HK-2 (cell line): ENCODE measurements around the gene SMIM7.
"Not testable (repeated sequence)": the region's sequence is repeated elsewhere in the genome, so short reads cannot be mapped to it uniquely, and the experiment has no call there.

Experiments
- DNase-seq: peaks from one replicate; pipeline ENCODE4 v3.0.0-alpha.2; 2018; ENCODE audit not compliant: unreplicated experiment

The SMIM7 gene

DNA sequence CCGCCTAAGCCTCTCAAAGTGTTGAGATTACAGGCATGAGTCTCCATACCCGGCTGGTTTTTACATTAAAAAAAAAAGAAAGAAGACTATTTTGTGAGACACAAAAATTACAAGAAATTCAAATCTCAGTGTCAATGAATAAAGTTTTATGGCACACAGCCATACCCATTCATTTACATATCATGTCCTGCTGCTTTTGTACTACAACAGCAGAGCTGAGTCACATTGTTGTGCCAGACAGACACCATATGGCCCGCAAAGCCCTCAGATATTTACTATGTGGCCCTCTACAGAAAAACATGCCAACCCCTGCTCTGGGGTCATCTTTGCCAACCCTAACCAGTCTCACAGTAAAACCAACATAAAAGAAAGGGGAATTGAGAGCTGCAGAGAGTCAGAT, 5.3 kb downstream of the SMIM7 start:
- DNase-seq = no peak

DNA sequence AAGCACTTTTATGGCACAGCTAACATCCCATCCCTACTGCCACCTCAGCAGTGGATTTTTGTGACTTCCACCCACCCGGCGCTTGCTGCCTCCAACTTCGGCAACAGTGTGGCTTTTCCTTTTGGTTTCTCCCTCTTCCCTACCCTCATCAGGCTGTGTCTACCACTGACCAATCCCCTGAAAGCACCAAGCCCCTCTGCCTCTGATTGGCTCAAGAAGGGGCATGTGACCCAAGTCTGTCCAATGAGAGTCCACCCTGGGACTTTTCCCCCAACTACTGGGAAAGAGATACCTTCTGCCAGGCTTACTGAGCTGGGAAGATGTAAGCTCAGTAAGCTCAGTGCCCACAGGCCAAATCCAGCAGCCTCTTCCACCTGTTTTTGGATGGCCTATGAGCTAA, 5.8 kb downstream of the SMIM7 start:
- DNase-seq = no peak

DNA sequence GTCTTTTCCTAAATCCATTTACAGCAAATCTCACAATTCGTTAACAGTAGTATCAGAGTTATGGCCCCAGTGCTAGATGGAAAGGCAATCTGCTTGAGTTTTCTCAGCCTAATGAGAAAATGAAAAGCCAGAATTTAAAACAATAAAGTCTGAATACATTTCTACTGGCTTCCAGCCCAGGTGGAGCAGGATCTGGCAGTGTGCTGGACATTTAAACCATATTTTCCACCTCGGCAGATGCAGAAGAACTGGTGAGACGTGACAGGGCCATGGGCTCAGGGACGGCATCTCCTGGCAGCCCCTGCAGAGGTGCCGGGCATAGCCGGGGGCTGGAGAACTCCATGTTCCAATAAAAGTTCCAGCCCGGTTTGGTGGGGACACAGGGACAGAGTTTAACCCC, 7.1 kb downstream of the SMIM7 start:
- no peak for DNase-seq

DNA sequence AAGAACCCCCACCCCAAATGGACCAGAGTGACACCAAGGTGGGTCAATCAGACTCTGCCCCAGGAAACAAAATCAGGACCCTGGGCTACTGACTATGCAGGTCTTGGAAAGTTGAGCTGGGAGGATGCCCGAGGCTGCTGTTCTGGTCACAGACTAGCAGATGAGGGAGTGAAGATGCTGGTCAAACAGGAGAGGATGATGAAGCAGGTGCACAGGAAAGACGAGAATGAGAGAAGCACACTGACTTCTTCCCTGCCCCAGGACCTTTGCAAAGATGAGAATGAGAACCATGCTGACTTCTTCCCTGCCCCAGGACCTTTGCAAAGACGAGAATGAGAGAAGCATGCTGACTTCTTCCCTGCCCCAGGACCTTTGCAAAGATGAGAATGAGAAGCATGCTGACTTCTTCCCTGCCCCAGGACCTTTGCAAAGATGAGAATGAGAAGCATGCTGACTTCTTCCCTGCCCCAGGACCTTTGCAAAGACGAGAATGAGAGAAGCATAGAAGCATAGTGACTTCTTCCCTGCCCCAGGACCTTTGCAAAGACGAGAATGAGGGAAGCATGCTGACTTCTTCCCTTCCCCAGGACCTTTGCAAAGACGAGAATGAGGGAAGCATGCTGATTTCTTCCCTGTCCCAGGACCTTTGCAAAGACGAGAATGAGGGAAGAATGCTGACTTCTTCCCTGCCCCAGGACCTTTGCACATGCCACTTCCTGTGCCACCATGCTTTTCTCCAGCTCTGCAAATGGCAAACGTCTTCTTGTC, 8.3 kb downstream of the SMIM7 start:
- DNase-seq = not testable (repeated sequence)

DNA sequence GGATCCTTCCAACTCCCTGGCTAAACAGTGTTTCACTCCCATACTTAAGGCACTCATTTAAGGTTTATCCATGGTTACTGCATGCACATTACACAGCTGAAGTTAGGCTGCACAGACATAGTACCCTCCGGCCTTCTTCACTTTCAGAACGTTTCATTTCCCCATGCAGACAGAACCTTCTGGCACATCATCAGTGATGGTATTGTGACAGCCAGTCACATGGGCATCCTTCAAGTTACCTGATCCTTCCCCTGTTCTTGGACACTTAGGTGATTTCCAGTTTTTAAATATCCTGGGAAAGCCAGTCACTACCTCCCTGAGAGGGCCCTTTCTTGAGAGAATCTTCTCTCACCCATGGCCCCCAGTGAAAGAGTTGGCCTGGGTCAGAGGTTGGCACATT, 9.1 kb downstream of the SMIM7 start:
- DNase-seq = no peak

DNA sequence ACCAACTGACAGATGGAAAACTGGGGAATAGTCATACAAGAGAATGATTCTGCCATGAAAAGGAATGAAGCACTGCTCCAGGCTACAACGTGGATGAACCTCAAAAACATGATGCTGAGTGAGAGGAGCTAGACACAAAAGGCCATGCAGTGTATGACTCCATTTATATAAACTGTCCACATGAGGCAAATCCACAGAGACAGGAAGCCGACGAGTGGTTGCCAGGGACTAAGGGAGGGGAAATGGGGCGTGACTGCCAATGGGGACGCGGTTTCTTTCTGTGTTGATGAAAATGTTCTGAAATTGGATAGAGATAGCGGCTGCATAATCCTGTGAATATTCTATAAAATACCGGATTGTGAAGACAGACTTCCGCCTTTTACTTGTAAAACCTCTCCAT, 10.2 kb downstream of the SMIM7 start:
- peak; percentile 6 for DNase-seq

DNA sequence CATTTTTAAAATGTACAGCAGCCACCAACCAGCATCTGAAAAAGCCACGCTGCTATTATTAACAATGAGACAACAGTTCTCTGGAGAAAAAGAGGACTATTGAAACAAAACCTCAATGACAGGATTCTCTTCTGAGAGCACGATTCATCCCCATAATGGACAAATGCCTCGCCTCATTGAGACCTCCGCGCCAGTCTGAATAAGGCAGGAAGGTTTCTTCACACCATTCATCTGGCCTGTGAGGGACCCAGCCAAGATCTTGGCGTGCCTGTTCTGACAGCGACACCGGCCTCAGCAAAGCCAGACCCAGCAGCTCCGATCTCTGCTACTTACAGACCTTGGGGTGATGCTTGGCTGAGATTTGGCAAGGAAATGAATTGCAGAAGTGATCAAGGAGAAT, 14.8 kb downstream of the SMIM7 start:
- no peak for DNase-seq

DNA sequence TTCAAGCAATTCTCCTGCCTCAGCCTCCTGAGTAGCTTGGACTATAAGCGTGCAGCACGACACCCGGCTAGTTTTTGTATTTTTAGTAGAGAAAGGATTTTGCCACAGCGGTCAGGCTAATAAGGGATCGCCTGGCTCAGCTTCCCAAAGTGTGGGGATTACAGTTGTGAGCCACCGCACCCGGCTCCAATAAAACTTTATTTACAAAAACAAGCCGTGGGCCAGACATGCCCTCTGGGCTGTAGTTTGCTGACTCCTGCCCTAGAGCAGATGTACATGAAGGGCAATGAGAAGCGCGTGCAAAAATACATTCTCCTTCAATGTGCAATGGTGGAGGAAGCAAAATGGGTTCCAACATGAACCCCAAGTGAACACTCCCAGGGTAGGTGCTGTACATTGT, 18.2 kb downstream of the SMIM7 start:
- DNase-seq = no peak

DNA sequence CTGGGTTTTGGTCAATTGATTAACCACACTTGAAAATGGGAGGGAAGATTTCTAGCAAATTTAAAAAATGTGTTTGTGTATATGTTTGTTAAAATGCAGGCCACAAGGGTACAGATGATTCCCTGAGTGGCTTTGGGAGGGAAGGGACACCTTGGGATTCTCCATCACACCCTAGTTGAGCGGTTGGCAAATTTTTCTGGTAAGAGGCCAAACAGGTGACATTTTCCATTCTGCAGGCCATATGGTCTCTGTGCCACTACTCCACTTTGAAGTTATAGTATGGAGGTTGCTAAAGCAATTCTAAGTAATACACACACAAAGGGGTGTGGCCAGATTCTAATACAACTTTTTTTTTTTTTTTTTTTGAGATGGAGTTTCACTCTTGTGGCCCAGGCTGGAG, 19.0 kb downstream of the SMIM7 start:
- no peak for DNase-seq

DNA sequence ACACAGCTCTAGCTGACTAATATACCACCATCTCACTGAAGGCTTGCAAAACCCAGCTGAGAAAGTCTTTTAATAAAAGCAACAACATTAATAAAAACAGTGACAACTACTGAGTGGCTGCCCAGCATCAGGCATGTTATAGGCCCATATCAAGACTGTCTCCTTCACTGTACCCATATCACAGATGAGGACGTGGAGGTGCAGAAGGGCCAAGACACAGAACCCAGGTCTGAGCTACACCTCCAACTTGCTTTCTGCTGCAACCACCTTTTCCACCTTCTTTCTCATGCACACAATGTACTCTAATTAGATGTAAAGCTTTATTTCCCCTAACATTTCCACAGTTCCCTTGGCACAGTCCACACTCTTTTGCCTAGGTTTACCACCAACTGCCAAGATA, 21.3 kb downstream of the SMIM7 start:
- DNase-seq = no peak

DNA sequence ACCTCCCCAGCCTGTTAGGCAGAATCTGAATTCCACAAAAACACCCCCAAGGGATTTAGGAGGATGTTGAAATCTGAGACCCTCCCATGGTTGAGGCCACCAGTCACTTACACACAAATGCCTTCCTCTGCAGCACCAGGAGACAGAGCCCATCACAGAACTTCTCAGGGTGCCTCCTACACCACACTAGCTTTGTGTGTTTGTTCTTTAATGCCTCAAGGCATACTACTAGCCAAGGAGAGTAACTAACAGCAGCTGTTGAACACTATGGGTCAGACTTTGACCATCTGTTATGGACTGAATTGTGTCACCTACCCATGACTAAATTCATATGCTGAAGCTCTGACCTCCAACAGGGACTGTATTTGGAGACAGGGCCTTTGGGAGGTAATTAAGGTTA, 22.4 kb downstream of the SMIM7 start:
- DNase-seq = no peak

DNA sequence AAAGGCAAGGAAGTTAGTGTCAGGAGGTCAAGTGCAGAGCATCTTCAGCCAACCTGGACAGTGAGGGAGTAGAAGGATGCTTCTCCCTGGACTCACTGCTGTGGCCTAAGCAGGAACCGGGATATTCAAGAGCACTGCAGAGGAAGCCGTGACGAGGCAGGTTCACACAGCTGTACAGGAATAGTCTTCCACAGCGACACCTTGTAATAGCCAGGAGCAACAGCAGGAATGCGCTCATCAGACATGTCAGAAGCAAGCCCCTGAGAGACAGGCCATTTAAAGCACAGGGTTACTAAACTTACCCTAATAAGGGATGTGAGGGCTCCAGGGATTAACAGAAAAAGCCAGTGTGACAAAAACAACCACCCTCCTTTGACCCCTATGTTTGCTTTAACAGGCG, 28.5 kb downstream of the SMIM7 start:
- DNase-seq = no peak

DNA sequence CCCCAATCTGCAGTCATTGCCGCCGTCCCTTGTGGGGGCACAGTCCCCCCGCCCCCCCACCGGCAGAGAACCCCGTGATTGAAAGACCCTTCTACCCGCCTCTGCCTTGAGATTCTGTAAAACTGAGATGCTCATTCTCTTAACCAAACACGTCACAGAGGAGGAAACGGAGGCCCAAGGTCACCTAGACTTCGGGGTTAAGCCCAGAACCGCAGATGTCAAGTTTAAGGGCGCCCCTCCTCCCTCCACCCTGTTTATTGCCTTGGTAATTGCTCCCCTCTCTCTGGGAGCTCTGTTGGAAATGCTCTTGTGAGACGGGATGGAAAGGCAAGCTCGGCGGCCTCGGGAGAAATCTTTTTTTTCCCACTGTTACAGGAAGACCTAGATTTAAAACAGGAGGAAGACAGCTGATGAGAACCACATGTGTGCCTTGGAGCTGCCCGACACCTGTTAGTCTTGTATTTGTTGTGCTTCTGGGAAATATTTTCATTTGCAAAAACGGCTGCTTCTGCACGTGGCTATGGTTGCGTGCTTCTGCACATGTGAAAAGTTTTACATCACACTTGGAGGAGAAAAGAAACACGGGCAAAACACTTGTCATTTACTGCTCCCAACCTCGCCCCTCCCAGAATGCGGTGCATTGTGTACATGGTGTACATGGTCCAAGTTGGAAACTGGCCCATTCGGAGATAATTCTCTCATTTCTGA, 30.8 kb downstream of the SMIM7 start:
- DNase-seq = no peak

DNA sequence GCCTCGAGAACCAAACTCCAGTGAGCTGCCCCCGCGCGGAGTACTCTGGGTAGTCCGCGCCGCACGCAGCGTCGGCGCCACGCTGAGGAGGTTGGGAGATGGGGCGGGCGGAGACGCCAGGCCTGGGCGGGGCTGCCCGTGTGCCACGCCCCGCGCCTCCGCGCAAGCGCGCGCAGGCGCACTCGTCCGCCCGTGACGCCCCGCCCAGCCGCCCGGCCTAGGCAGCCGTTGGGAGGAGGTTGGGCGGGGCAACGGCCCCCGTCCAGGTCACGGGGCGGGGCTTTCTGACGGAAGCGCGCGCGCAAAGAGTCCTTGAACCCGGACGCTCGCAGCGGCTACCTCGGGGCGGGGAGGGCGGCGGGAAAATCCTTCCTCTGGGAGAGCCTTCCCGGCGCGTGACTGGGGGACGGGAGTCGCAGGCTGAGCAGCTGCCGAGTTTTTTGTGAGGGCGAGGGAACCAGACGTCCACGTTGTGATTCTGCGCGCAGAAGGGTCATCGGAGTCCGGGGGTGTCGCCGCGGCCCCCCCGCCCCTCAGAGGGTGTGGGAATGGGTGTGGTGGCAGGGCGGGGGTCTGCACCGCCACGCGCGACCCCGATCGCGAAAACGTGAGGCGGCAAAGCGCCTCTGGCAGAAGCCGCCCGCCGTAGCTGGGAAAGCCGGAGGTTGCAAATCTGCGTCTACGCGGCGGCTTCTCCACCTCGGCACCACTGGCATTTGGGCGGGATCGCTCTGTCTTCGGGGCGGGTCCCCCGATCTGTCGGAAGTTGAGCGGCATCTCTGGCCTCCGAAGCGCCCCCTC, 31.6 kb downstream of the SMIM7 start, which contains the start of gene MED26:
Gene MED26, minus strand, starts transcription at position 22 of the 801 bp plus-strand sequence. CDS start 261 bp downstream, outside the sequence.
- DNase-seq = peak; percentile 96

DNA sequence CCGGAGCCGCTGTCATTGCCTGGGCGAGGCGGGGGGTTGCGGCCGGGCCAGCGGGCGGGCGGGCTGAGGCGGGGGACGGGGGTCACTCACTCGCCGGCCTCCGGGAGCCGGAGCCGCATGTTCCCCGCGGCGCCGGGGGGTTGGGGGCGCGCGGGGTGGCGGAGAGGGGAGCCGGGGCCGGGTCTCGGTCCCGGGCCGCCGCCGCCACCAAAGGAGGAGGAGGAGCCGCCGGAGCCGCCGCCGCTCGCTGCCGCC, 32.1 kb downstream of the SMIM7 start:
- no peak for DNase-seq

DNA sequence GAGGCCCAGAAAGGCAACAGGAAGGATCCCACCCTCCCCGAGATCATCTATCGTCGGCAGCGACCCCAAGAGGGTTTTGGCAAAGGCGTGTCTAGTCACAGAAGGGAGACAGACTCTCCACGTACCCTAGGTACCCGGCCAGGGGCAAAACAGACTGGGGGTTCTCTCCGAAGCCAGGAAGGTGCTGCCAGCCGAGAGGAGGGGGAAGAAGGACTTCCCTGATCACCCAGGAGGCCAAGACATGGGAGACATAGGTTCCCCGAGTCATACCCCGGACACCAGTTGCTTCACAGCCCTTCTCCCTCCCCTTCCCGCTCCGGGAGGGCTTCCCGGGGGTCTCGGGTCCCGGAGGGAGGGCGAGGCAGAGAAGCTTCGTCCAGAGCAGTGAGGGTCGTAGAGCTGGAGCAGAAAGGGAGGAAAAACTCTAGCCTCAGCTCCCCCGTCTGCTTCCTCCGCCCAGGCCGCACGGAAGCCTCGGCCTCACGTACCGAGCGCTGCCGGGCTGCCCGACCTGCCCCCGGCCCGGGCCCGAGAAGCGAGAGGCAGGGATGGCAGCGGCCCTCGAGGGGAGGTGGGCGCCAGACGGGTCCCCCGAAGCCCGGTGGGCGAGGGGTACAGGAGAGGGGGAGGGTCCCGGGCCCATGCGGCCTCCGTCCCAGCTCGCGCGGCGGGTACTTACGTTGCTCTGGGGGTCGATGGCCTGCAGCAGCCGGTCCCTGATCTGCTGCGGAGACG, 32.6 kb downstream of the SMIM7 start:
- DNase-seq = peak; percentile 26

DNA sequence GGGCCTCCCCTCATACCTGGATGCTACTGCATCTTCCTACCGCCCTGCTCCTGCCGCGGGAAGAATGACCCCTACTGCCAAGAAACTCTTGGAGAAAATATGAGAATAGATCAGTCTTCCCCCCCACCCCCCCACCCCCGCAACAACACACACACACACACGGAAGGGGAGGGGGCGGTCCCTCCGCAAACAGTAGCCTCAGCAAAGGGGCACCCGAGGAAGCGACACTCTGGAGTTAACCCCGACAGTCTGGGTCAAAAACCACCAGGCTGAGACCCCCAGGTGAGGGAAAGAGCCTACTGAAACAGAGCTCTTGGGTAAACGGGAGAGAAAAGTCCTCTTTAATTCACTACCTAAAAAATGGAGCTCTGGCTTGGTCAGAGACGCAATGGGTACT, 33.1 kb downstream of the SMIM7 start:
- peak; percentile 15 for DNase-seq

DNA sequence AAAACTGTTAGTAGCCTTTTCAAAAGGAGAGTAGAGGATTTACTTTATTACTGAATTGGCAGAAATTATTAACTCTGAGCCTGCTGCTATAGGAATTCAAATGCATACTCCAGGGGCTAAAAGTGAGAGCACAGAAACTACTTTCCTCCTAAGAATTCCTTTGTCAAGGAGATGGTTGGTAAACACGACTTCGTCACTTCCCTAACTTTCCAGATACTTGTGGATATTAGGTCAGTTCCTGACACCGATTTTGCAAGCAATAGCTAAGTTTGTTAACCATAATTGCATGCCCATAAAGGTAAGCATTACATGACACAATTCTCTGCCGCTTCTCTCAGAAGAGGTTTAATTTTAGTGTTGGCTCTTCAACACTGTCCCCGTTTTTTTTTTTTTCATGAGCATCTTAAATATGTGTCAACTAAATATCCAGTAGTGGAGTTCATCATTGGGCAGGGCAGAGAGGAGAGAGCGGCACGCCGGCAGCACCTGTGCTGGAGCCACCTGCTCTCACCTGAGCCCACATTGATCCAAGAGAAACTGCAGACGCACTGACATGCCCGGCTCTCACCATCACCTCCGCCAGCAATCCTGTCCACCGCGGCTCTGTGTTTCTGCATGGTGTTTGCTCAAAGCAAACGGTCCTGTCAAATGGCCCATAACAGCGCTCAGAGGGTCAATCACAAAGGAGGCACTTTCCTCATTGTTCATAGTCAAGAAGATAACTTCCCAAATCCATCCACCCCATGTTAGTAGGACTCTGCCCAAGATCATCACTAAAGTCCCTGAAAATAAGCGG, 34.6 kb downstream of the SMIM7 start:
- DNase-seq = no peak

DNA sequence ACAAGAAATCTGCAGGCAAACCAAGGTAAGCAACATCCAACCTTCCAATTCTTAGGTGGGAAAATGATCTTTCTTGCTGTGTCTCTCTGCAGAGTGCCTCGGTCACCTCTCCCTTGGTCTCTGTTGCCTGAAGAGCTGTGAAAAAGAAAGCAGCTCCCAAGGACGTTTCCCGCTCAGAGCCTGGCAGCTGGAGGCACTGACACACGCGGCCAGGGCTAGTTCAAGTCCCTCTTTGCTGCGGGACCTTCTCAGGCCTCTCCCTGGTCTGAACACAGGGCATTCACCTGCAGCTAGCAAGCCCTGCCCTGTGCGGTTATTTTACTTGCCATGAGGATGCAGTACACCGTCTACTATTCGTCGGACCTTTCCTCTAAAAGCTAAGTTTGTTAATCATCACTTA, 35.7 kb downstream of the SMIM7 start:
- no peak for DNase-seq

DNA sequence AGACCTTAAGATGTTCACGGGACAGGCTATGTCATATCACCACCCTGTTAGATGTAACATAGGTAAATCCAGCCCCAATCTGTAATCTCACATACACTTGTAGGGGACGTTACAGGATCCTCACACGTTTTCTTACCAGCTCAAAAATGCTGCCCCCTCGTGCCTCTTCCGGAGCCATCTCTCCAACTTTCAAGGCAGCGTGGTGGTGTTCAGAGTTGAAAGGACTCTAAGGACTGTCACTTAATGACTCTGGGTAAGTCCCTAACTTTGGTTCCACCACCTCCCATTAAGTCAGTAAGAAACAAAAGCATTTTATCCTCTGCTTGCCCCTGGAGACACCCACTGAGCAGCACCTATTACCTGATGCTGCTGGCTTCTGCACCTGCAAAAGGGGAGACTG, 36.4 kb downstream of the SMIM7 start:
- DNase-seq = no peak

DNA sequence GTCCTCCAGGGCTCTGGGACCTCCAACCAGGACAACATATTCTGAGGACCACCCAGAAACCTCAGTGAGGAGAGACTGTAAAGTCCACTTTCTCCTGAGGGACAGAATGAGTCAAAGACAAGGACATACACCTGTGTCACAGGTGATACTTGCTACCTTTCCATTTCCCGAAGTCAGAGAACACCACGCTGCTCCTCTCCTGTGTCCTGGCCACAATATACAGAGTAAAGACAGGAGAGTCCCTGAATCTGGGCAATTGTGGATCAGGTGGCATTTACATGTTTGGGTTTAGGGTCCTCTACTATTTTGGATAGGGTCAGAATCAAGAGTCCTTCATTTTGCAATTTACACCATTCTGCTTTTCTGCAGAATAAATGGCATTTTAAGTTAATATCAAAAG, 36.9 kb downstream of the SMIM7 start:
- DNase-seq = no peak
